Sigmoid colon (tissue), 7 donors: Measurements from ENCODE around the gene CAV3. TPM values are rescaled to one million over a fixed set of nuclear protein-coding genes. Genes with fewer than 3 reads are reported as not detected.

Experiments
- DNase-seq: peaks from one replicate; pipeline ENCODE4 v3.0.0-alpha.2; 2019
- H3K27ac ChIP-seq, 4 donors: fragments of 200-600 bp; sonication (generic); one replicate each; pipeline ENCODE4 v1.5.1; 2016 to 2019; ENCODE audit warnings: mild to moderate bottlenecking in 1 of 4
- H3K27me3 ChIP-seq, 3 donors: fragments of 200-600 bp; sonication (generic); one replicate each; pipeline ENCODE4 v1.5.1; 2019; ENCODE audit warnings: mild to moderate bottlenecking in 1 of 3
- H3K36me3 ChIP-seq, 4 donors: fragments of 200-600 bp; sonication (generic); one replicate each; pipeline ENCODE4 v1.5.1; 2016 to 2019
- H3K4me1 ChIP-seq, 4 donors: fragments of 200-600 bp; sonication (generic); one replicate each; pipeline ENCODE4 v1.5.1; 2017 to 2019
- H3K4me3 ChIP-seq, 4 donors: fragments of 200-600 bp; sonication (generic); one replicate each; pipeline ENCODE4 v1.5.1; 2017 to 2019; ENCODE audit warnings: mild to moderate bottlenecking in 2 of 4, moderate library complexity in 1 of 4
- H3K9me3 ChIP-seq, 4 donors: fragments of 200-600 bp in 3 of 4; sonication (generic) in 3 of 4; one replicate each; pipeline versions ENCODE4 v1.5.1 to v1.6.1; 2013 to 2019
- CTCF ChIP-seq, 4 experiments: fragments of 450-650 bp in 3 of 4; fragments of 200-600 bp in 1 of 4; IDR thresholded peaks; one replicate each; pipeline ENCODE4 v1.5.1; 2016 to 2019; ENCODE audit warnings: antibody characterized with exemption in 4 of 4, mild to moderate bottlenecking in 3 of 4, moderate library complexity in 2 of 4
- EP300 ChIP-seq, 4 donors: sonication (generic); formaldehyde crosslinking; IDR thresholded peaks; one replicate each; pipeline ENCODE4 v1.6.1; 2017; ENCODE audit warnings: antibody characterized with exemption in 4 of 4
- POLR2A ChIP-seq, 2 donors: fragments of 450-650 bp; IDR thresholded peaks; one replicate each; pipeline ENCODE4 v1.6.1; 2016; ENCODE audit warnings: antibody characterized with exemption in 2 of 2, mild to moderate bottlenecking in 2 of 2, moderate library complexity in 2 of 2
- POLR2AphosphoS5 ChIP-seq, 4 donors: sonication (generic); formaldehyde crosslinking; IDR thresholded peaks; one replicate each; pipeline ENCODE4 v1.6.1; 2017; ENCODE audit warnings: antibody characterized with exemption in 4 of 4
- WGBS, 2 donors: extraction: QIAGEN DNeasy Blood & Tissue Kit; methylation state at CpG; one replicate each; pipeline ENCODE4 v1.1.7; 2013; 5-methylcytosine and 5-hydroxymethylcytosine counted together
- intact Hi-C: fragments of 100-400 bp; cut with DNase I; formaldehyde crosslinking; loops from one replicate; pipeline ENCODE4 v1.15.1; 2023
- polyA plus RNA-seq, 3 donors: library from polyadenylated mRNA; stranded (reverse); fragments of 200-250 nt; gene quantifications; one replicate each; pipeline ENCODE4 v1.2.3, GENCODE V29; 2013
- total RNA-seq, 4 donors: library from RNA; depleted of rRNA; stranded (reverse); fragments of >200 nt; gene quantifications; one replicate each; pipeline ENCODE4 v1.1.0, GENCODE V29; 2016
- donor health status: healthy with polysubstance abuse.
- donor health status: Bipolar disorder and iron deficiency.
- donor health status: healthy.

CAV3 gene
- total and polyA plus RNA-seq, 7 donors, result 0.06 to 0.60 TPM; not detected in 5

GRCh38 chr3:8760091-8760490 lies 26.5 kb downstream of the CAV3 start:
- H3K27me3 ChIP-seq, result no peaks in the 10 kb centered on the region
- H3K4me1 ChIP-seq, result no peaks in the 10 kb centered on the region
- H3K36me3 ChIP-seq, result no peaks in the 10 kb centered on the region
- H3K27ac ChIP-seq, result no peak overlapping the region
- H3K9me3 ChIP-seq, result no peaks in the 10 kb centered on the region
- intact Hi-C loops, result no loop called here
- WGBS, 2 donors, result 84 to 92% methylated on average over 5 of the region's 5 CpGs
- no peak for TF ChIP-seq POLR2A (IDR thresholded peaks at IDR 0.05)
- TF ChIP-seq EP300 (IDR thresholded peaks at IDR 0.05), result no peak
- TF ChIP-seq CTCF (IDR thresholded peaks at IDR 0.05), result no peak
- no peak for DNase-seq
- no peak overlapping the region for H3K4me3 ChIP-seq

GRCh38 chr3:8760506-8760905 lies 26.9 kb downstream of the CAV3 start:
- DNase-seq, result no peak
- no peaks in the 10 kb centered on the region for H3K4me1 ChIP-seq
- no peaks in the 10 kb centered on the region for H3K36me3 ChIP-seq
- WGBS, 2 donors, result 90 to 91% methylated on average over 5 of the region's 5 CpGs
- no peak overlapping the region for H3K27ac ChIP-seq
- intact Hi-C loops, result no loop called here
- no peak overlapping the region for H3K4me3 ChIP-seq
- no peaks in the 10 kb centered on the region for H3K9me3 ChIP-seq
- TF ChIP-seq POLR2AphosphoS5 (IDR thresholded peaks at IDR 0.05), result no peak
- no peak for TF ChIP-seq CTCF (IDR thresholded peaks at IDR 0.05)
- no peak for TF ChIP-seq POLR2A (IDR thresholded peaks at IDR 0.05)
- TF ChIP-seq EP300 (IDR thresholded peaks at IDR 0.05), result no peak
- H3K27me3 ChIP-seq, result no peaks in the 10 kb centered on the region

- no peak overlapping the region for H3K4me3 ChIP-seq
- no peaks in the 10 kb centered on the region for H3K9me3 ChIP-seq
- intact Hi-C loops, result no loop called here
- no peaks in the 10 kb centered on the region for H3K36me3 ChIP-seq
- H3K4me1 ChIP-seq, result no peaks in the 10 kb centered on the region
- H3K27ac ChIP-seq, result no peak overlapping the region
- peaks cover 0 to 9% (median 1%) of the 10 kb centered on the region in 3 donors for H3K27me3 ChIP-seq
- DNase-seq, result no peak
- WGBS, 2 donors, result 67 to 85% methylated on average over 5 of the region's 5 CpGs
- TF ChIP-seq POLR2AphosphoS5 (IDR thresholded peaks at IDR 0.05) (no peak), EP300 (IDR thresholded peaks at IDR 0.05) (no peak), POLR2A (IDR thresholded peaks at IDR 0.05) (no peak), CTCF (IDR thresholded peaks at IDR 0.05) (no peak)
Measured at GRCh38 chr3:8761866-8762265, 28.3 kb downstream of the CAV3 start.

GRCh38 chr3:8762607-8763377 lies 29.2 kb downstream of the CAV3 start:
- no peaks in the 10 kb centered on the region for H3K9me3 ChIP-seq
- TF ChIP-seq EP300 (IDR thresholded peaks at IDR 0.05) (no peak), POLR2AphosphoS5 (IDR thresholded peaks at IDR 0.05) (no peak), CTCF (IDR thresholded peaks at IDR 0.05) (no peak), POLR2A (IDR thresholded peaks at IDR 0.05) (no peak)
- H3K27ac ChIP-seq, result no peak overlapping the region
- H3K36me3 ChIP-seq, result no peaks in the 10 kb centered on the region
- intact Hi-C loops, result no loop called here
- H3K4me3 ChIP-seq, result no peak overlapping the region
- WGBS, 2 donors, result 78 to 89% methylated on average over 11 of the region's 11 CpGs
- H3K27me3 ChIP-seq, result peaks cover 9 to 18% (median 10%) of the 10 kb centered on the region in 3 donors
- H3K4me1 ChIP-seq, result peaks cover 0 to 8% (median 6%) of the 10 kb centered on the region in 4 donors
- no peak for DNase-seq
